GM12878 (cell line): ENCODE measurements around the gene PAX5. TPM values are rescaled to one million over a fixed set of nuclear protein-coding genes. Genes with fewer than 3 reads are reported as not detected.

Experiments used
- ATF7 ChIP-seq: fragments of 450-650 bp; IDR thresholded peaks from 2 replicates; pipeline ENCODE4 v1.6.1; 2016; ENCODE audit warnings: low read depth, mild to moderate bottlenecking
- JUNB ChIP-seq: IDR thresholded peaks from 2 replicates; pipeline ENCODE4 v1.6.1; 2016; ENCODE audit warnings: antibody characterized with exemption, mild to moderate bottlenecking
- MTA3 ChIP-seq: IDR thresholded peaks from 2 replicates; pipeline ENCODE4 v1.6.1; 2012; ENCODE audit warnings: low read length, inconsistent platforms, borderline replicate concordance
- NFXL1 ChIP-seq: fragments of 450-650 bp; IDR thresholded peaks from 2 replicates; pipeline ENCODE4 v1.6.1; 2017; ENCODE audit warnings: antibody characterized with exemption, mild to moderate bottlenecking, borderline replicate concordance
- NR2C1 ChIP-seq: fragments of 450-650 bp; IDR thresholded peaks from 2 replicates; pipeline ENCODE4 v1.6.1; 2017; ENCODE audit warnings: antibody characterized with exemption, mild to moderate bottlenecking, moderate library complexity
- PAX5 ChIP-seq: IDR thresholded peaks from 2 replicates; pipeline ENCODE4 v1.6.1; 2011; ENCODE audit warnings: low read depth, low read length, borderline replicate concordance
- POLR2A ChIP-seq: IDR thresholded peaks from 2 replicates; pipeline ENCODE4 v1.6.1; 2011; ENCODE audit warnings: low read depth, mild to moderate bottlenecking, low read length
- RCOR1 ChIP-seq: conservative IDR thresholded peaks from 2 replicates; pipeline ENCODE4 v1.6.1; 2012; ENCODE audit warnings: low read depth, low read length, improper control_type of control experiment
- RELA ChIP-seq: fragments of 450-650 bp; IDR thresholded peaks from 2 replicates; pipeline ENCODE4 v1.8.0; 2014; ENCODE audit warnings: borderline replicate concordance; ENCODE audit not compliant: partially characterized antibody
- SMAD1 ChIP-seq: fragments of 450-650 bp; IDR thresholded peaks from 2 replicates; pipeline ENCODE4 v1.6.1; 2018; ENCODE audit warnings: mild to moderate bottlenecking, low read depth; ENCODE audit not compliant: partially characterized antibody
- SUPT20H ChIP-seq: IDR thresholded peaks from 2 replicates; pipeline ENCODE4 v1.6.1; 2011; ENCODE audit warnings: low read depth, mild to moderate bottlenecking, low read length, moderate library complexity, borderline replicate concordance; ENCODE audit not compliant: control insufficient read depth
- polyA plus RNA-seq, 11 experiments: library from polyadenylated mRNA; depleted of rRNA in 4 of 11; unstranded in 6 of 11; stranded (reverse) in 5 of 11; fragments of >200 nt; fragmentation: Nextera tagmentation in 4 of 11; fragmentation: Illumina TruSeq in 1 of 11; extraction: Ambion mirVana in 4 of 11; extraction: Trizol in 1 of 11; gene quantifications; 1 replicate in 1 of 11; 2 replicates in 10 of 11; pipeline versions ENCODE4 v1.2.1 to v1.2.3, GENCODE V29; 2011 to 2016; ENCODE audit warnings: inconsistent platforms in 2 of 11, missing spikeins in 2 of 11, low read depth in 1 of 11
- total RNA-seq, 4 experiments: library from RNA; depleted of rRNA in 3 of 4; stranded (reverse); fragments of >200 nt in 3 of 4; fragmentation: Illumina TruSeq in 1 of 4; extraction: Trizol in 1 of 4; gene quantifications; 2 replicates each; pipeline versions ENCODE4 v1.2.1 to v1.2.3, GENCODE V29; 2013 to 2021
- TF ChIP-seq, protein P1 (sequence below): fragments of 450-650 bp; IDR thresholded peaks from 2 replicates; pipeline ENCODE4 v1.6.1; 2017; ENCODE audit warnings: mild to moderate bottlenecking, moderate library complexity
- TF ChIP-seq, protein P2 (sequence below): fragments of 450-650 bp; conservative IDR thresholded peaks from 2 replicates; pipeline ENCODE4 v1.6.1; 2017; ENCODE audit warnings: mild to moderate bottlenecking, moderate library complexity
- TF ChIP-seq, protein P3 (sequence below): IDR thresholded peaks from 2 replicates; pipeline ENCODE4 v1.6.1; 2011; ENCODE audit warnings: borderline replicate concordance, low read depth, mild to moderate bottlenecking, moderate library complexity, mixed read lengths, low read length; ENCODE audit not compliant: insufficient read depth; ENCODE audit errors: extremely low read length
- TF ChIP-seq, protein P4 (sequence below): fragments of 450-650 bp; IDR thresholded peaks from 2 replicates; pipeline ENCODE4 v1.6.1; 2016; ENCODE audit warnings: mild to moderate bottlenecking
- TF ChIP-seq, protein P5 (sequence below): IDR thresholded peaks from 2 replicates; pipeline ENCODE4 v1.6.1; 2012; ENCODE audit warnings: low read length, inconsistent platforms

Gene PAX5
- total and polyA plus RNA-seq, 10 of the 15 experiments (the other 5 are each of a cell fraction or from before 2014, with no cell fraction given) = 2.2 to 123 (median 31.9) TPM

DNA sequence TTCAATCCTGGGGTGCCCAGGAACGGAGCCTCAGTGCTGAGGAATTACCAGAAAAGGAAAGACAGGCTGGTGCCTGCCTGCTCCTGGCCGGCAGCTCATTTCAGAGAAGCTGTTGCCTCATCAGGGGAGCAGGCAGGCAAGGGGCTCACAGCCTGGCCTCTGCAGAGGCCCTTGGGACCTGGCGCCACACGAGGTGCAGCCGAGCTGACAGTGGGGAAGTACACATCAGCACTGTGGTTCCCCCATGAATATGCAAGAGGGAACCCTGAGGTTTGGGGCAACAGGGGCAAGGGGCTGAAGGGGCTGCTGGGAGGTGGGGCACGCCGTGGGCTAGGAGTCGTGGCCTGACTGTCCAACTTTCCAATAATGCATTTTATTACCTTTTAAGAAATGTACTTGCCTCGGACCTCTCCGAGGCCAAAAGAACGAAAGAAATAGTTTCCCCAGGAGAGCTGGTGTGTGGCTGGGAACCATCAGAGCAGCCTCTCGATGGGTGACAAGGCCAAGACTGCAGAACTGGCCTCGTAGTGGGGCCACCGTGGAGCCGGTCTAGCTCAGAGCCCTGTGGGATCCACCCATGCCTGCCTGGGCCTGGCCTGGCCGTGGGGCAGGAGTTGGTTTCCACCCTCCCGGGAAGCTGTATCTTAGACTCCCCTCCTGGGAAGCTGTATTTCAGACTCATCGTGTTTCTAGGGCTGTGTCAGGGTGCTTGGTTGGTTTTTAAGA is 198.6 kb downstream of the PAX5 start (continued):
- TF ChIP-seq, protein P1, sequence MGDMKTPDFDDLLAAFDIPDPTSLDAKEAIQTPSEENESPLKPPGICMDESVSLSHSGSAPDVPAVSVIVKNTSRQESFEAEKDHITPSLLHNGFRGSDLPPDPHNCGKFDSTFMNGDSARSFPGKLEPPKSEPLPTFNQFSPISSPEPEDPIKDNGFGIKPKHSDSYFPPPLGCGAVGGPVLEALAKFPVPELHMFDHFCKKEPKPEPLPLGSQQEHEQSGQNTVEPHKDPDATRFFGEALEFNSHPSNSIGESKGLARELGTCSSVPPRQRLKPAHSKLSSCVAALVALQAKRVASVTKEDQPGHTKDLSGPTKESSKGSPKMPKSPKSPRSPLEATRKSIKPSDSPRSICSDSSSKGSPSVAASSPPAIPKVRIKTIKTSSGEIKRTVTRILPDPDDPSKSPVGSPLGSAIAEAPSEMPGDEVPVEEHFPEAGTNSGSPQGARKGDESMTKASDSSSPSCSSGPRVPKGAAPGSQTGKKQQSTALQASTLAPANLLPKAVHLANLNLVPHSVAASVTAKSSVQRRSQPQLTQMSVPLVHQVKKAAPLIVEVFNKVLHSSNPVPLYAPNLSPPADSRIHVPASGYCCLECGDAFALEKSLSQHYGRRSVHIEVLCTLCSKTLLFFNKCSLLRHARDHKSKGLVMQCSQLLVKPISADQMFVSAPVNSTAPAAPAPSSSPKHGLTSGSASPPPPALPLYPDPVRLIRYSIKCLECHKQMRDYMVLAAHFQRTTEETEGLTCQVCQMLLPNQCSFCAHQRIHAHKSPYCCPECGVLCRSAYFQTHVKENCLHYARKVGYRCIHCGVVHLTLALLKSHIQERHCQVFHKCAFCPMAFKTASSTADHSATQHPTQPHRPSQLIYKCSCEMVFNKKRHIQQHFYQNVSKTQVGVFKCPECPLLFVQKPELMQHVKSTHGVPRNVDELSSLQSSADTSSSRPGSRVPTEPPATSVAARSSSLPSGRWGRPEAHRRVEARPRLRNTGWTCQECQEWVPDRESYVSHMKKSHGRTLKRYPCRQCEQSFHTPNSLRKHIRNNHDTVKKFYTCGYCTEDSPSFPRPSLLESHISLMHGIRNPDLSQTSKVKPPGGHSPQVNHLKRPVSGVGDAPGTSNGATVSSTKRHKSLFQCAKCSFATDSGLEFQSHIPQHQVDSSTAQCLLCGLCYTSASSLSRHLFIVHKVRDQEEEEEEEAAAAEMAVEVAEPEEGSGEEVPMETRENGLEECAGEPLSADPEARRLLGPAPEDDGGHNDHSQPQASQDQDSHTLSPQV = no peak
- TF ChIP-seq, protein P2, sequence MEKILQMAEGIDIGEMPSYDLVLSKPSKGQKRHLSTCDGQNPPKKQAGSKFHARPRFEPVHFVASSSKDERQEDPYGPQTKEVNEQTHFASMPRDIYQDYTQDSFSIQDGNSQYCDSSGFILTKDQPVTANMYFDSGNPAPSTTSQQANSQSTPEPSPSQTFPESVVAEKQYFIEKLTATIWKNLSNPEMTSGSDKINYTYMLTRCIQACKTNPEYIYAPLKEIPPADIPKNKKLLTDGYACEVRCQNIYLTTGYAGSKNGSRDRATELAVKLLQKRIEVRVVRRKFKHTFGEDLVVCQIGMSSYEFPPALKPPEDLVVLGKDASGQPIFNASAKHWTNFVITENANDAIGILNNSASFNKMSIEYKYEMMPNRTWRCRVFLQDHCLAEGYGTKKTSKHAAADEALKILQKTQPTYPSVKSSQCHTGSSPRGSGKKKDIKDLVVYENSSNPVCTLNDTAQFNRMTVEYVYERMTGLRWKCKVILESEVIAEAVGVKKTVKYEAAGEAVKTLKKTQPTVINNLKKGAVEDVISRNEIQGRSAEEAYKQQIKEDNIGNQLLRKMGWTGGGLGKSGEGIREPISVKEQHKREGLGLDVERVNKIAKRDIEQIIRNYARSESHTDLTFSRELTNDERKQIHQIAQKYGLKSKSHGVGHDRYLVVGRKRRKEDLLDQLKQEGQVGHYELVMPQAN = no peak
- no peak for TF ChIP-seq JUNB
- no peak for TF ChIP-seq RCOR1
- TF ChIP-seq NR2C1 = no peak
- TF ChIP-seq NFXL1 = no peak
- no peak for TF ChIP-seq MTA3
- TF ChIP-seq SUPT20H = no peak
- TF ChIP-seq RELA = no peak
- TF ChIP-seq, protein P3, sequence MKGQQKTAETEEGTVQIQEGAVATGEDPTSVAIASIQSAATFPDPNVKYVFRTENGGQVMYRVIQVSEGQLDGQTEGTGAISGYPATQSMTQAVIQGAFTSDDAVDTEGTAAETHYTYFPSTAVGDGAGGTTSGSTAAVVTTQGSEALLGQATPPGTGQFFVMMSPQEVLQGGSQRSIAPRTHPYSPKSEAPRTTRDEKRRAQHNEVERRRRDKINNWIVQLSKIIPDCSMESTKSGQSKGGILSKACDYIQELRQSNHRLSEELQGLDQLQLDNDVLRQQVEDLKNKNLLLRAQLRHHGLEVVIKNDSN = no peak
- no peak for TF ChIP-seq SMAD1
- TF ChIP-seq PAX5 = no peak
- TF ChIP-seq, protein P4, sequence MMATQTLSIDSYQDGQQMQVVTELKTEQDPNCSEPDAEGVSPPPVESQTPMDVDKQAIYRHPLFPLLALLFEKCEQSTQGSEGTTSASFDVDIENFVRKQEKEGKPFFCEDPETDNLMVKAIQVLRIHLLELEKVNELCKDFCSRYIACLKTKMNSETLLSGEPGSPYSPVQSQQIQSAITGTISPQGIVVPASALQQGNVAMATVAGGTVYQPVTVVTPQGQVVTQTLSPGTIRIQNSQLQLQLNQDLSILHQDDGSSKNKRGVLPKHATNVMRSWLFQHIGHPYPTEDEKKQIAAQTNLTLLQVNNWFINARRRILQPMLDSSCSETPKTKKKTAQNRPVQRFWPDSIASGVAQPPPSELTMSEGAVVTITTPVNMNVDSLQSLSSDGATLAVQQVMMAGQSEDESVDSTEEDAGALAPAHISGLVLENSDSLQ = no peak
- no peak for TF ChIP-seq ATF7
- no peak; the same call in 1 of the 2 replicates for TF ChIP-seq POLR2A
- TF ChIP-seq, protein P5, sequence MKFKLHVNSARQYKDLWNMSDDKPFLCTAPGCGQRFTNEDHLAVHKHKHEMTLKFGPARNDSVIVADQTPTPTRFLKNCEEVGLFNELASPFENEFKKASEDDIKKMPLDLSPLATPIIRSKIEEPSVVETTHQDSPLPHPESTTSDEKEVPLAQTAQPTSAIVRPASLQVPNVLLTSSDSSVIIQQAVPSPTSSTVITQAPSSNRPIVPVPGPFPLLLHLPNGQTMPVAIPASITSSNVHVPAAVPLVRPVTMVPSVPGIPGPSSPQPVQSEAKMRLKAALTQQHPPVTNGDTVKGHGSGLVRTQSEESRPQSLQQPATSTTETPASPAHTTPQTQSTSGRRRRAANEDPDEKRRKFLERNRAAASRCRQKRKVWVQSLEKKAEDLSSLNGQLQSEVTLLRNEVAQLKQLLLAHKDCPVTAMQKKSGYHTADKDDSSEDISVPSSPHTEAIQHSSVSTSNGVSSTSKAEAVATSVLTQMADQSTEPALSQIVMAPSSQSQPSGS = no peak
